Transverse colon (tissue), 3 donors: ENCODE measurements around the gene DDX43.

Source experiments
- CTCF ChIP-seq, 5 experiments: fragments of 200-600 bp in 3 of 5; fragments of 450-650 bp in 2 of 5; sonication (generic) in 3 of 5; IDR thresholded peaks; 1 replicate in 2 of 5; 2 replicates in 3 of 5; pipeline ENCODE4 v1.5.1; 2016 to 2017; ENCODE audit warnings: antibody characterized with exemption in 5 of 5, inconsistent platforms in 3 of 5, mild to moderate bottlenecking in 2 of 5, moderate library complexity in 1 of 5
- EP300 ChIP-seq: sonication (generic); formaldehyde crosslinking; IDR thresholded peaks from one replicate; pipeline ENCODE4 v1.6.1; 2017; ENCODE audit warnings: antibody characterized with exemption, low read depth
- POLR2A ChIP-seq: fragments of 450-650 bp; IDR thresholded peaks from one replicate; pipeline ENCODE4 v1.6.1; 2016; ENCODE audit warnings: antibody characterized with exemption, mild to moderate bottlenecking, moderate library complexity

- TF ChIP-seq CTCF (IDR thresholded peaks at IDR 0.05), result no peak
- TF ChIP-seq POLR2A, result no peak
- no peak for TF ChIP-seq EP300
Observed at GRCh38 chr6:73409395-73409794, 14.8 kb downstream of the DDX43 start.
